Skeletal muscle tissue (tissue), 4 donors: ENCODE measurements around the gene ZNF280B. TPM values are rescaled to one million over a fixed set of nuclear protein-coding genes. Genes with fewer than 3 reads are reported as not detected.
"Not testable (repeated sequence)": the region's sequence is repeated elsewhere in the genome, so short reads cannot be mapped to it uniquely, and the experiment has no call there.

Source experiments
- H3K27ac ChIP-seq: one replicate; pipeline ENCODE4 v1.7.0; 2013; ENCODE audit warnings: mild to moderate bottlenecking, low read depth, low read length, inconsistent platforms
- H3K27me3 ChIP-seq, 3 donors: one replicate each; pipeline ENCODE4 v1.7.0; 2013; ENCODE audit warnings: low read length in 3 of 3; ENCODE audit not compliant: control insufficient read depth in 3 of 3, insufficient read depth in 3 of 3
- H3K36me3 ChIP-seq, 3 donors: one replicate each; pipeline ENCODE4 v1.7.0; 2013; ENCODE audit warnings: low read length in 3 of 3; ENCODE audit not compliant: control insufficient read depth in 3 of 3, insufficient read depth in 3 of 3
- H3K4me1 ChIP-seq, 3 donors: one replicate each; pipeline ENCODE4 v1.7.0; 2013; ENCODE audit warnings: low read length in 3 of 3, mild to moderate bottlenecking in 3 of 3; ENCODE audit not compliant: control insufficient read depth in 3 of 3, insufficient read depth in 3 of 3
- H3K4me3 ChIP-seq, 3 donors: one replicate each; pipeline ENCODE4 v1.7.0; 2013; ENCODE audit warnings: low read length in 3 of 3
- H3K9ac ChIP-seq, 3 donors: one replicate each; pipeline ENCODE4 v1.7.0; 2013; ENCODE audit warnings: low read length in 3 of 3, mild to moderate bottlenecking in 3 of 3, moderate library complexity in 2 of 3, low read depth in 1 of 3
- H3K9me3 ChIP-seq, 3 donors: one replicate each; pipeline ENCODE4 v1.7.0; 2013; ENCODE audit warnings: low read length in 3 of 3; ENCODE audit not compliant: control insufficient read depth in 3 of 3
- total RNA-seq: library from RNA; depleted of rRNA; stranded (reverse); fragments of >200 nt; gene quantifications from one replicate; pipeline ENCODE4 v1.2.3, GENCODE V29; 2014
- donor health status: Osteomylitis.

Gene ZNF280B
- total RNA-seq, 1 donor from 2014 or later = 1.6 TPM

GRCh38 chr22:22535662-22536061 lies 27.1 kb upstream of the ZNF280B start:
- H3K9me3 ChIP-seq = no peaks in the 10 kb centered on the region
- H3K9ac ChIP-seq = no peak overlapping the region

GRCh38 chr22:22534604-22535415 lies 26.3 kb upstream of the ZNF280B start:
- no peak overlapping the region for H3K27ac ChIP-seq
- H3K4me3 ChIP-seq = no peak overlapping the region
- no peaks in the 10 kb centered on the region for H3K4me1 ChIP-seq
- no peak overlapping the region for H3K9ac ChIP-seq
- H3K9me3 ChIP-seq = no peaks in the 10 kb centered on the region
- no peaks in the 10 kb centered on the region for H3K27me3 ChIP-seq
- H3K36me3 ChIP-seq = no peaks in the 10 kb centered on the region

More at GRCh38 chr22:22535662-22536061, 27.1 kb upstream of the ZNF280B start:
- no peaks in the 10 kb centered on the region for H3K36me3 ChIP-seq
- no peaks in the 10 kb centered on the region for H3K27me3 ChIP-seq
- H3K4me3 ChIP-seq = no peak overlapping the region
- no peak overlapping the region for H3K27ac ChIP-seq
- H3K4me1 ChIP-seq = no peaks in the 10 kb centered on the region

GRCh38 chr22:22533863-22534262 lies 25.3 kb upstream of the ZNF280B start:
- Histone ChIP-seq H3K27ac (no peak overlapping the region), H3K36me3 (no peaks in the 10 kb centered on the region), H3K4me3 (no peak overlapping the region), H3K9me3 (no peaks in the 10 kb centered on the region), H3K9ac (no peak overlapping the region), H3K4me1 (no peaks in the 10 kb centered on the region), H3K27me3 (no peaks in the 10 kb centered on the region)

GRCh38 chr22:22533417-22533816 lies 24.9 kb upstream of the ZNF280B start:
- Histone ChIP-seq H3K4me1 (no peaks in the 10 kb centered on the region), H3K36me3 (no peaks in the 10 kb centered on the region), H3K9me3 (no peaks in the 10 kb centered on the region), H3K27me3 (no peaks in the 10 kb centered on the region), H3K9ac (no peak overlapping the region), H3K4me3 (no peak overlapping the region), H3K27ac (no peak overlapping the region)

GRCh38 chr22:22532547-22533071 lies 24.1 kb upstream of the ZNF280B start:
- not testable (repeated sequence) for H3K4me3 ChIP-seq, H3K9me3 ChIP-seq, H3K4me1 ChIP-seq, H3K9ac ChIP-seq, H3K27me3 ChIP-seq, H3K27ac ChIP-seq, H3K36me3 ChIP-seq

GRCh38 chr22:22531770-22532546 lies 23.4 kb upstream of the ZNF280B start:
- Histone ChIP-seq H3K9ac (no peak overlapping the region), H3K4me3 (no peak overlapping the region), H3K27me3 (no peaks in the 10 kb centered on the region), H3K36me3 (no peaks in the 10 kb centered on the region), H3K4me1 (no peaks in the 10 kb centered on the region), H3K27ac (no peak overlapping the region), H3K9me3 (no peaks in the 10 kb centered on the region)

- Histone ChIP-seq H3K27ac (no peak overlapping the region), H3K36me3 (no peaks in the 10 kb centered on the region), H3K27me3 (peaks cover 0 to 4% (median 0%) of the 10 kb centered on the region in 3 donors), H3K9me3 (no peaks in the 10 kb centered on the region), H3K4me1 (no peaks in the 10 kb centered on the region), H3K4me3 (no peak overlapping the region), H3K9ac (no peak overlapping the region)
Measured at GRCh38 chr22:22528780-22529179, 20.2 kb upstream of the ZNF280B start.

GRCh38 chr22:22527312-22527711 lies 18.8 kb upstream of the ZNF280B start:
- Histone ChIP-seq H3K27ac (no peak overlapping the region), H3K9me3 (no peaks in the 10 kb centered on the region), H3K4me1 (no peaks in the 10 kb centered on the region), H3K36me3 (no peaks in the 10 kb centered on the region), H3K9ac (no peak overlapping the region), H3K27me3 (peaks cover 0 to 5% (median 4%) of the 10 kb centered on the region in 3 donors), H3K4me3 (no peak overlapping the region)

GRCh38 chr22:22526125-22526912 lies 17.8 kb upstream of the ZNF280B start:
- Histone ChIP-seq H3K4me3 (no peak overlapping the region), H3K9me3 (no peaks in the 10 kb centered on the region), H3K36me3 (no peaks in the 10 kb centered on the region), H3K4me1 (no peaks in the 10 kb centered on the region), H3K9ac (no peak overlapping the region), H3K27ac (no peak overlapping the region), H3K27me3 (peaks cover 0 to 5% (median 4%) of the 10 kb centered on the region in 3 donors)
